T-cell (primary cell): ENCODE measurements around the gene TAF4. TPM values are rescaled to one million over a fixed set of nuclear protein-coding genes. Genes with fewer than 3 reads are reported as not detected.

Experiments
- ATAC-seq, 4 experiments: fragments of 200-7000 bp in 3 of 4; fragments of 150-1000 bp in 1 of 4; cut with Tn5 transposase; replicated peaks in 1 of 4; 1 replicate in 3 of 4; 2 replicates in 1 of 4; pipeline ENCODE4 v1.10.0; 2021; ENCODE audit warnings: moderate library complexity in 3 of 4, mild to moderate bottlenecking in 2 of 4, moderate number of reproducible peaks in 1 of 4
- CTCF ChIA-PET, 2 donors: fragments of 300-600 bp; sonication (Branson Sonifier 250); formaldehyde crosslinking; loops; one replicate each; lab custom pipeline; 2022; ENCODE audit warnings: antibody characterized with exemption in 2 of 2; lab: Charles Lee
- POLR2A ChIA-PET, 2 donors: fragments of 300-600 bp; sonication (Branson Sonifier 250); formaldehyde crosslinking; loops; one replicate each; lab custom pipeline; 2022; ENCODE audit warnings: antibody characterized with exemption in 2 of 2; lab: Charles Lee
- DNase-seq, 35 experiments: peaks; one replicate each; pipeline versions ENCODE4 v3.0.0 to v3.0.0-alpha.2; 2013 to 2023
- H3K27ac ChIP-seq: one replicate; pipeline ENCODE4 v1.5.1; 2013; ENCODE audit warnings: low read length
- H3K27me3 ChIP-seq, 2 experiments: replicated peaks in 1 of 2; 1 replicate in 1 of 2; 2 replicates in 1 of 2; pipeline versions ENCODE4 v1.6.1 to v1.7.0; 2013; ENCODE audit warnings: low read length in 1 of 2, mixed read lengths in 1 of 2; ENCODE audit not compliant: control insufficient read depth in 2 of 2, insufficient read depth in 2 of 2; ENCODE audit errors: extremely low read depth in 1 of 2
- H3K36me3 ChIP-seq, 2 donors: 1 replicate in 1 of 2; 2 replicates in 1 of 2; pipeline versions ENCODE4 v1.6.1 to v1.7.0; 2013; ENCODE audit warnings: low read length in 1 of 2; ENCODE audit not compliant: control insufficient read depth in 2 of 2, insufficient read depth in 1 of 2; ENCODE audit errors: extremely low read depth in 1 of 2
- H3K4me1 ChIP-seq, 2 experiments: 1 replicate in 1 of 2; 2 replicates in 1 of 2; pipeline versions ENCODE4 v1.6.1 to v1.7.0; 2013; ENCODE audit warnings: low read length in 2 of 2, mixed read lengths in 1 of 2; ENCODE audit not compliant: insufficient read depth in 2 of 2, control insufficient read depth in 1 of 2; ENCODE audit errors: extremely low read depth in 1 of 2
- H3K4me3 ChIP-seq, 2 donors: 1 replicate in 1 of 2; 2 replicates in 1 of 2; pipeline versions ENCODE4 v1.5.1 to v1.7.0; 2013; ENCODE audit warnings: mild to moderate bottlenecking in 2 of 2, low read length in 1 of 2, moderate library complexity in 1 of 2; ENCODE audit not compliant: control insufficient read depth in 1 of 2; ENCODE audit errors: extremely low read depth in 1 of 2
- H3K9me3 ChIP-seq: 2 replicates; pipeline ENCODE4 v1.7.0; 2013
- H3K27ac Mint-ChIP-seq, 2 donors: one replicate each; pipeline ENCODE4 v1.8.0; 2020 to 2021; ENCODE audit warnings: mild to moderate bottlenecking in 2 of 2, mixed read lengths in 2 of 2
- H3K27me3 Mint-ChIP-seq, 2 donors: one replicate each; pipeline ENCODE4 v1.8.0; 2021 to 2022; ENCODE audit warnings: mixed read lengths in 2 of 2
- H3K36me3 Mint-ChIP-seq: one replicate; pipeline ENCODE4 v1.8.0; 2021; ENCODE audit warnings: mixed read lengths
- H3K4me1 Mint-ChIP-seq, 3 donors: one replicate each; pipeline ENCODE4 v1.8.0; 2020 to 2022; ENCODE audit warnings: mixed read lengths in 3 of 3, mild to moderate bottlenecking in 1 of 3
- H3K4me3 Mint-ChIP-seq, 3 donors: one replicate each; pipeline ENCODE4 v1.8.0; 2020 to 2022; ENCODE audit warnings: mild to moderate bottlenecking in 3 of 3, mixed read lengths in 3 of 3, moderate library complexity in 3 of 3
- H3K9me3 Mint-ChIP-seq, 3 donors: one replicate each; pipeline ENCODE4 v1.8.0; 2020 to 2022; ENCODE audit warnings: mixed read lengths in 3 of 3
- WGBS: methylation state at CpG from one replicate; pipeline ENCODE4 v1.1.5; 2013; ENCODE audit warnings: missing lambda C conversion rate; ENCODE audit not compliant: insufficient coverage; 5-methylcytosine and 5-hydroxymethylcytosine counted together
- total RNA-seq, 35 experiments: library from RNA in 6 of 35; stranded (reverse) in 6 of 35; fragments of 120-200 nt in 1 of 35; gene quantifications; one replicate each; pipeline versions ENCODE4 v1.2.1 to v1.2.4 and lab custom pipeline; 2013 to 2026

Gene TAF4
- total RNA-seq, 5 donors from 2014 or later (not counting 1 experiment from before 2014, with no cell fraction given) = 21.7 to 39.5 (median 35.2) TPM

- 83% methylated on average over 7 of the region's 10 CpGs for WGBS
- no peak overlapping the region for H3K27ac ChIP-seq
- H3K9me3 Mint-ChIP-seq = no peaks in the 10 kb centered on the region
- no peaks in the 10 kb centered on the region for H3K4me1 ChIP-seq
- H3K4me3 ChIP-seq = no peak overlapping the region
- peaks cover 3 to 8% of the 10 kb centered on the region in 2 donors for H3K27me3 Mint-ChIP-seq
- H3K27ac Mint-ChIP-seq = no peak overlapping the region
- H3K36me3 Mint-ChIP-seq = no peaks in the 10 kb centered on the region
- ATAC-seq (no peak), DNase-seq (no peak)
- H3K4me3 Mint-ChIP-seq = no peak overlapping the region
- peaks cover 0 to 5% (median 0%) of the 10 kb centered on the region in 3 donors for H3K4me1 Mint-ChIP-seq
- ChIA-PET CTCF (no interaction called here), POLR2A (no interaction called here)
- H3K36me3 ChIP-seq = no peaks in the 10 kb centered on the region
- H3K9me3 ChIP-seq = no peaks in the 10 kb centered on the region
- peaks cover 0 to 9% of the 10 kb centered on the region in 2 experiments for H3K27me3 ChIP-seq
These were observed 128.3 kb downstream of the TAF4 start for GRCh38 chr20:61937146-61937962.

DNA sequence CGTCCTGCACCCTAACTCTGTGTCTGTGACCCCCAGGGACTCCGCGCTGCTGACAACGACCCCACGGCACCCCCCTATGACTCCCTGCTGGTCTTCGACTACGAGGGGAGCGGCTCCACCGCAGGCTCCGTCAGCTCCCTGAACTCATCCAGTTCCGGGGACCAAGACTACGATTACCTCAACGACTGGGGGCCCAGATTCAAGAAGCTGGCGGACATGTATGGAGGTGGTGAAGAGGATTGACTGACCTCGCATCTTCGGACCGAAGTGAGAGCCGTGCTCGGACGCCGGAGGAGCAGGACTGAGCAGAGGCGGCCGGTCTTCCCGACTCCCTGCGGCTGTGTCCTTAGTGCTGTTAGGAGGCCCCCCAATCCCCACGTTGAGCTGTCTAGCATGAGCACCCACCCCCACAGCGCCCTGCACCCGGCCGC lies 129.0 kb downstream of the TAF4 start:
- Histone ChIP-seq H3K36me3 (no peaks in the 10 kb centered on the region), H3K27me3 (peaks cover 0 to 9% of the 10 kb centered on the region in 2 experiments), H3K4me3 (no peak overlapping the region), H3K9me3 (no peaks in the 10 kb centered on the region), H3K27ac (no peak overlapping the region), H3K4me1 (no peaks in the 10 kb centered on the region)
- Mint-ChIP-seq H3K36me3 (no peaks in the 10 kb centered on the region), H3K9me3 (no peaks in the 10 kb centered on the region), H3K4me1 (peaks cover 0 to 5% (median 0%) of the 10 kb centered on the region in 3 donors), H3K27me3 (peaks cover 3 to 8% of the 10 kb centered on the region in 2 donors), H3K27ac (no peak overlapping the region), H3K4me3 (no peak overlapping the region)
- ChIA-PET POLR2A (no interaction called here), CTCF (no interaction called here)
- DNase-seq (peak in 1 of 35 experiments; percentile 20), ATAC-seq (no peak)
- 94% methylated on average over 19 of the region's 29 CpGs for WGBS

GRCh38 chr20:61935926-61936700 lies 129.6 kb downstream of the TAF4 start:
- H3K36me3 ChIP-seq = no peaks in the 10 kb centered on the region
- no peaks in the 10 kb centered on the region for H3K4me1 ChIP-seq
- no peak overlapping the region for H3K4me3 ChIP-seq
- peaks cover 3 to 8% of the 10 kb centered on the region in 2 donors for H3K27me3 Mint-ChIP-seq
- 90% methylated on average over 9 of the region's 14 CpGs for WGBS
- ChIA-PET POLR2A (no interaction called here), CTCF (no interaction called here)
- no peak overlapping the region for H3K27ac ChIP-seq
- no peaks in the 10 kb centered on the region for H3K9me3 ChIP-seq
- H3K27me3 ChIP-seq = peaks cover 0 to 11% of the 10 kb centered on the region in 2 experiments
- no peaks in the 10 kb centered on the region for H3K9me3 Mint-ChIP-seq
- no peak overlapping the region for H3K27ac Mint-ChIP-seq
- H3K36me3 Mint-ChIP-seq = no peaks in the 10 kb centered on the region
- ATAC-seq (no peak), DNase-seq (no peak)
- no peak overlapping the region for H3K4me3 Mint-ChIP-seq
- peaks cover 0 to 5% (median 0%) of the 10 kb centered on the region in 3 donors for H3K4me1 Mint-ChIP-seq

GRCh38 chr20:61934716-61935530 lies 130.8 kb downstream of the TAF4 start:
- H3K9me3 ChIP-seq = no peaks in the 10 kb centered on the region
- Mint-ChIP-seq H3K27ac (no peak overlapping the region), H3K4me1 (peaks cover 0 to 5% (median 0%) of the 10 kb centered on the region in 3 donors), H3K36me3 (no peaks in the 10 kb centered on the region), H3K9me3 (no peaks in the 10 kb centered on the region), H3K4me3 (no peak overlapping the region), H3K27me3 (peaks cover 3 to 8% of the 10 kb centered on the region in 2 donors)
- H3K27ac ChIP-seq = no peak overlapping the region
- 71% methylated on average over 24 of the region's 24 CpGs for WGBS
- peak in 1 of 35 experiments; percentile 8 for DNase-seq
- no peak for ATAC-seq
- no peaks in the 10 kb centered on the region for H3K4me1 ChIP-seq
- ChIA-PET POLR2A (no interaction called here), CTCF (no interaction called here)
- no peak overlapping the region for H3K4me3 ChIP-seq
- peaks cover 0 to 17% of the 10 kb centered on the region in 2 experiments for H3K27me3 ChIP-seq
- H3K36me3 ChIP-seq = no peaks in the 10 kb centered on the region

DNA sequence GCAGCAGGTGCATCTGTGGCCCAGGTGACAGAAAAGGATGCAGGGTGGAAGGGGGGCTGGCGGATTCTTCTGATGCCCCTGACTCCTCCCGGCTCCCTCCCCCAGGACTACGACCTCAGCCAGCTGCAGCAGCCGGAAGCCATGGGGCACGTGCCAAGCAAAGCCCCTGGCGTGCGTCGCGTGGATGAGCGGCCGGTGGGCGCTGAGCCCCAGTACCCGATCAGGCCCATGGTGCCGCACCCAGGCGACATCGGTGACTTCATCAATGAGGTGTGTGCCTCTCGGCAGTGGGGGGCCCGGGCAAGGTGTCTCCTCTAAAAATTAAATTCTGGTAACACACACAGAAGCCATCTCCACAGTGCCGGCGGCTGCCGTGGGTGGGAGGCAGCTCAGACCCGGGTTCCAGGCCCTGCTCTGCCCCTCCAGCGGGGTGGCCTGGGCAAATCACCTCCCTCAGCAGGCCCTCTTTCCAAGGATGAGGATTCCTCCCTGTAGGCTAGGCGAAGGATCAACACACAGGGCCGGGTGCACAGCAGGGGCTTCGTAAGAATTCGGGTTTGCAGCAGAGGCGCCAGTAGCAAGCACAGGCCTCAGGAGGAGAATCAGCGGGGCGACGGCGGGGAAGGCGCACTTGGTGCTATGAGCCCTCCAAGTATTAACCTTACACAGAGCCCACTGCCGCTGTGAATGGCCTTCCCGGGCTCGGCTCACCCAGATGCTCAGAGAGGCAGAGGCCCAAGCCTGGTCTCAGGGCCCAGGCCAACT lies 131.5 kb downstream of the TAF4 start:
- no peak overlapping the region for H3K4me3 ChIP-seq
- no peaks in the 10 kb centered on the region for H3K36me3 ChIP-seq
- POLR2A ChIA-PET = no interaction called here
- H3K27ac ChIP-seq = no peak overlapping the region
- no peak overlapping the region for H3K27ac Mint-ChIP-seq
- DNase-seq (peak in 1 of 35 experiments; percentile 17), ATAC-seq (no peak)
- H3K9me3 Mint-ChIP-seq = no peaks in the 10 kb centered on the region
- no peaks in the 10 kb centered on the region for H3K4me1 ChIP-seq
- peaks cover 0 to 5% (median 0%) of the 10 kb centered on the region in 3 donors for H3K4me1 Mint-ChIP-seq
- no peaks in the 10 kb centered on the region for H3K9me3 ChIP-seq
- no peak overlapping the region for H3K4me3 Mint-ChIP-seq
- H3K27me3 Mint-ChIP-seq = peaks cover 3 to 8% of the 10 kb centered on the region in 2 donors
- CTCF ChIA-PET = no interaction called here
- H3K27me3 ChIP-seq = peaks cover 0 to 17% of the 10 kb centered on the region in 2 experiments
- WGBS = 80% methylated on average over 23 of the region's 36 CpGs
- H3K36me3 Mint-ChIP-seq = no peaks in the 10 kb centered on the region
